Measurements from ENCODE around the gene TRIM10.

Gene TRIM10

GRCh38 chr6:30154061-30154460 is 7.0 kb downstream of the TRIM10 start:
- DNase-seq (ENCODE audit: low read depth) = no peak
- no peak overlapping the region for H3K4me3 ChIP-seq (ENCODE audit: low read depth, low read length)
- TF ChIP-seq MAX (IDR thresholded peaks at IDR 0.05; ENCODE audit: low read depth, low read length) (no peak), CTCF (IDR thresholded peaks at IDR 0.05; ENCODE audit: low read depth, low read length) (no peak), POLR2A (IDR thresholded peaks at IDR 0.05; ENCODE audit: extremely low read depth, insufficient read length) (no peak), MYC (IDR thresholded peaks at IDR 0.05; ENCODE audit: low read depth, low read length) (no peak)

GRCh38 chr6:30152910-30153610 is 8.0 kb downstream of the TRIM10 start:
- no peak overlapping the region for H3K4me3 ChIP-seq (ENCODE audit: low read depth, low read length)
- TF ChIP-seq POLR2A (IDR thresholded peaks at IDR 0.05; ENCODE audit: extremely low read depth, insufficient read length) (no peak), MAX (IDR thresholded peaks at IDR 0.05; ENCODE audit: low read depth, low read length) (no peak), MYC (IDR thresholded peaks at IDR 0.05; ENCODE audit: low read depth, low read length) (no peak), CTCF (IDR thresholded peaks at IDR 0.05; ENCODE audit: low read depth, low read length) (no peak)
- DNase-seq (ENCODE audit: low read depth) = no peak

- TF ChIP-seq POLR2A (IDR thresholded peaks at IDR 0.05; ENCODE audit: extremely low read depth, insufficient read length) (no peak), MAX (IDR thresholded peaks at IDR 0.05; ENCODE audit: low read depth, low read length) (no peak), CTCF (IDR thresholded peaks at IDR 0.05; ENCODE audit: low read depth, low read length) (no peak), MYC (IDR thresholded peaks at IDR 0.05; ENCODE audit: low read depth, low read length) (no peak)
- DNase-seq (ENCODE audit: low read depth) = no peak
- no peak overlapping the region for H3K4me3 ChIP-seq (ENCODE audit: low read depth, low read length)
Measured at GRCh38 chr6:30152016-30152673, 8.9 kb downstream of the TRIM10 start.

GRCh38 chr6:30151580-30151979 is 9.4 kb downstream of the TRIM10 start:
- DNase-seq (ENCODE audit: low read depth) = peak; percentile 40
- H3K4me3 ChIP-seq (ENCODE audit: low read depth, low read length) = no peak overlapping the region
- TF ChIP-seq MYC (IDR thresholded peaks at IDR 0.05; ENCODE audit: low read depth, low read length) (no peak), CTCF (IDR thresholded peaks at IDR 0.05; ENCODE audit: low read depth, low read length) (no peak), MAX (IDR thresholded peaks at IDR 0.05; ENCODE audit: low read depth, low read length) (no peak), POLR2A (IDR thresholded peaks at IDR 0.05; ENCODE audit: extremely low read depth, insufficient read length) (no peak)

GRCh38 chr6:30150671-30151395 is 10.2 kb downstream of the TRIM10 start:
- no peak for DNase-seq (ENCODE audit: low read depth)
- no peak overlapping the region for H3K4me3 ChIP-seq (ENCODE audit: low read depth, low read length)
- TF ChIP-seq POLR2A (IDR thresholded peaks at IDR 0.05; ENCODE audit: extremely low read depth, insufficient read length) (no peak), MYC (IDR thresholded peaks at IDR 0.05; ENCODE audit: low read depth, low read length) (no peak), MAX (IDR thresholded peaks at IDR 0.05; ENCODE audit: low read depth, low read length) (no peak), CTCF (IDR thresholded peaks at IDR 0.05; ENCODE audit: low read depth, low read length) (no peak)

Measured in NB4 (cell line).